Embryonic facial prominence (tissue), 1 donor: Measurements from ENCODE around the gene SPPL2A.
"Not testable (repeated sequence)": the region's sequence is repeated elsewhere in the genome, so short reads cannot be mapped to it uniquely, and the experiment has no call there.

ENCODE experiments used
- DNase-seq: peaks from one replicate; pipeline ENCODE4 v3.0.0-alpha.2; 2016; ENCODE audit errors: extremely low spot score

Gene SPPL2A

DNA sequence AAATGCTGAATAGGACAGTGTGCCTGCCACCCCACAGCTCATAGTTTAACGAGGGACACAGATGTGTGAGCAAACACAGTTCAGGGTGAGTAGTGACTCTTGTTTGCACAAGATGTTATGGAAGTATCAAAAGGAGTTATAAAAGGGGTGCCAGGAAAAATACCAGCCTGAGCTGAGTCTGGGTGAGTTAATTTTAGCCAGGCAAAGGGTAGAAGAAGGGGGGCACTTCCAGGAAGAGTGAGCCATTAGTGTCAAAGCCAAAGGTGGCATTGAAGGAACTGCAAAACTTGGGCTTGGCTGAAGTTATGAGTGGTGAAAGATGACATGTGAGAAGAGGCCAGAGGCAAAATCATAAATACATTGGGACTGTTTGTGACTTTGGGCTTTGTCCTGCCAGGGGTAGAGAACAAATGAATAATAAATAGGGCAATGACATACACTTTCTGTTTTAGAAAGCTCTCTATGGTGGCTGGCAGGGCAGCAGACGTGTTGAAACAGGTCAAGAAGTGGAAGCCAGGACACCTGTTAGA, 1.9 kb upstream of the SPPL2A start:
- DNase-seq, result no peak

GRCh38 chr15:50764461-50765194, 878 bp downstream of the SPPL2A start:
- no peak for DNase-seq

- DNase-seq, result no peak
Observed at GRCh38 chr15:50758712-50759205, 6.7 kb downstream of the SPPL2A start.

- DNase-seq, result no peak
Observed at GRCh38 chr15:50753463-50753862, 12.0 kb downstream of the SPPL2A start.

DNA sequence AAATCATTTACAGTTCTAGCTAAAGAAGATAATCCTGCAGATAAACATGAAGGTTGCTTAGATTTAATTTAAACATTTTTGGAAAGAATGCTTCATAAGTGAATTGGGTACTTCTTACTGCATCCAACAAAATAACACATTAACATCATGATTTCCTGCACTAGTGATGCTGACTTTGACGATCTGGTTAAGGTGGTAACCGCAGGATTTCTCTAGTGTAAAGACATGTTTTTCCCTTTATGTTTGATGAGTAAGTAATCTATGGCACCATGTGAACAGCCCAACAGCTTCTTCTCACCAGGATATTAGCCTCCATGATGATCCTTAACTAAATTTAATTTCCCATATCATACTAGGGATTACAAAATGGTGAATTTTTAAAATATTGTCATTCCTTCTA, 14.1 kb downstream of the SPPL2A start:
- no peak for DNase-seq

- DNase-seq, result no peak
Observed at GRCh38 chr15:50750227-50750705, 15.2 kb downstream of the SPPL2A start.

GRCh38 chr15:50747523-50747922, 18.0 kb downstream of the SPPL2A start:
- DNase-seq, result no peak

GRCh38 chr15:50744601-50745000, 20.9 kb downstream of the SPPL2A start:
- DNase-seq, result no peak

DNA sequence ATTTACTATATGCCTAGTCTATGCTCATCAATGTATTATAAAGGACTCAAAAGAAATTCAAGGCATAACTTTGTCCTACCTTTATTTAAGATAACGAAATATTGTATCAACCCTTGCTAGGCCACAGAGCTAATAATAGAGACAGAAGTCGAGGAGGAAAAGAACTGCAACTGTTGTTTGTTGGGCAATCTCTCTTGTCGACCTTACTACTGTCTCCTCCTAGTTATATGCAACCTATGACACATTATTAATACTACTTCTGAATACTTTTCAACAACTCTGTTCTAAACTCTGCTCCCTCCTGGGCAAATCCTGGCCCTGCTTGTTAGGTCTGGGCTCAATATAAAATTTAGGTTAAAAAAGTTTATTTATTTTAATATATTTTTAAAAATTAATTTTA, 24.6 kb downstream of the SPPL2A start:
- DNase-seq, result no peak

GRCh38 chr15:50736823-50737222, 28.7 kb downstream of the SPPL2A start:
- no peak for DNase-seq

DNA sequence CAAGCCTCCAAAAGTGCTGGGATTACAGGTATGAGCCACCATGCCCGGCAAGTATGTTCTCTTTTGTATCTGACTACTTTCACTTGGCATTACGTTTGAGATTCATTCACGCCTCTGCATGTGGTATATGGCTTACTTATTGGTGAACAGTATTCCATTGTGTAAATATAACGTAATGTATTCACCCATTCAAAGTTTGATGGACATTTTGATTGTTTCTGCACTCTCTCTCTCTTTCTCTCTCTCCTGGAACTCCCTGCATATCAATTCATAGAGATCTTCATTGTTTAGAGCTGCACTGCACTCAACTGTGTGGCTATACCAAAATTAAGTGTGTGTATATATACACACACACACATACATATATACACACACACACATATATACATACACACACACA, 30.4 kb downstream of the SPPL2A start:
- no peak for DNase-seq

- DNase-seq, result no peak
Observed at GRCh38 chr15:50726315-50726714, 39.2 kb downstream of the SPPL2A start.

GRCh38 chr15:50718700-50719125, 46.8 kb downstream of the SPPL2A start:
- DNase-seq, result no peak

DNA sequence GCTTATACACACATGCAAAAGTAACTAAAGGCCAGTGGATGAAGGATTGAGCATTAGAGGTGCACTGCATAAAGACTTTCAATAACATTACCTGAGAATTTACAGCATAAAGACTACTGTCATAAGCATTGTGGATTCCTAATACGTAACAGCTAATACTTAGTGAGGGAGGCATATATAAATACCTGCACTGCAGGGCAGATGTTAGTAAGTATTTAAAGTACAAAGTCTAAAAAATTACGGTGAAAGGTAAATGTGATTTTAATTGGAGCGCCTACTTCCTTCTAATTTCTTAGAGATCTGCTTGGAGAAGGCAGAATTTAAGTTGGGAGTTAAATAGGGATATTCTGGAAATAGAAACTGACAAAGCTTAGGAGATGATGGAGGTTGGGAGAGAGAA, 53.5 kb downstream of the SPPL2A start:
- DNase-seq, result no peak

DNA sequence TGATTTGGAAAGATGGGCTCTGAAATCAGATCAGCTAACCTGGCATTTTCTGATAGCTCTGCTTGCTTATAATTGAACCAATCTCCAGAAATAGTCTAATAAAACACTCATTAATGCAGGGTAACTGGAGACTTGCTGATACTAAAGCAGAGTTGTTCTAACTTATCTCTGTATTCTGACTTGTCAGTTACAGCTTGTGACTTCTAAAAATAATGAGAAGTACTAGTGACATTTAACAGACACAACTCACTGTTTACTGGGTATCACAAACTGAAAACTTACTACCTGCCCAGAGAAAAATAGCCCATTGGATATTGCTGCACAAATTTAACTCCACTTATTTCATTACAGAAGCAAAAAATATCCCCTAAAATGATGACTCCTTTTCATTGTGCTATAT, 54.9 kb downstream of the SPPL2A start:
- DNase-seq, result no peak

- DNase-seq, result no peak
Observed at GRCh38 chr15:50707878-50708427, 57.6 kb downstream of the SPPL2A start.

- no peak for DNase-seq
Observed at GRCh38 chr15:50702762-50703334, 62.7 kb downstream of the SPPL2A start.

GRCh38 chr15:50698101-50698500, 67.4 kb downstream of the SPPL2A start:
- DNase-seq, result no peak

DNA sequence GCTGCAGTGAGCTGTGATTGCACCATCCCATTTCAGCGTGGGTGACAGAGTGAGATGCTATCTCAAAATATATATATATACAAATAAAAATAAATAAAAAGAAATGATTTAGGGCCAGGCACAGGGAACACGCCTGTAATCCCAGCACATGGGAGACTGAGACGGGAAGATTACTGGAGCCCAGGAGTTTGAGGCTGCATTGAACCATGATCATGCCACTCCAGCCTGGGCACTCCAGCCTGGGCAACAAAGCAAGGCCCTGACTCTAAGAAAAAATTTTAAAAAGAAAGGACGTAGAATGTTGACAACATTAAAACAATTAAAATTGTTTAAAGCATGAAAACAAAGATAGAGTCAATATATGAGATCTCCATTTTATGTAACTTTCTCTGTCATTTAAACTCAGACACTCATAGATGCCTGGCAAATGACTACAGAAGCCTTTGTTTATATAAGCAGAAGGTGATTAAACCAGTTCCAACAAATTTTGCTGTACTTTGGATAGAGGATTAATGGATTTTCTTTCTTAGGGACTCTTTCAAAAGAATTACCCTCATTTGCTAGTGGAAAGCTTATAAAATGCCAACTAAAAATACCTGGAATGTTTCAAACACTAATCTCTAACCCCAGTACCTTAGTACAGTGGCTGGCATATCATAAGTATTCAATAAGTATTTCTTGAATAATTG, 68.3 kb downstream of the SPPL2A start:
- no peak for DNase-seq

DNA sequence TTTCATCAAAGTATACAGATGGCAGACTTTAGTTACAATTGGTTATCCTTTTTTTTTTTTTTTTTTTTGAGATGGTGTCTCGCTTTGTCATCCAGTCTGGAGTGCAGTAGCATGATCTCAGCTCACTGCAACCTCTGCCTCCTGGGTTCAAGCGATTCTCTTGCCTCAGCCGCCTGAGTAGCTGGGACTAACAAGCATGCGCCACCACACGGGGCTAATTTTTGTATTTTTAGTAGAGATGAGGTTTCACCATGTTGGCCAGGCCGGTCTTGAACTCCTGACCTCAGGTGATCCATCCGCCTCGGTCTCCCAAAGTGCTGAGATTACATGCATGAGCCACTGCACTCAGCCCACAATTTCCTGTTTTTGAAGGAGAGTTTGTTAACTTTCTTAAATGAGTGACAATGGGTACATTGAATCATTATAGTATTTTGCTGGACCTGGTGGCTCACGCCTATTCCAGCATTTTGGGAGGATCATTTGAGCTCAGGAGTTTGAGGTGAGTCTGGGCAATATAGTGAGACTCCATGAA, 70.8 kb downstream of the SPPL2A start:
- DNase-seq, result not testable (repeated sequence)

DNA sequence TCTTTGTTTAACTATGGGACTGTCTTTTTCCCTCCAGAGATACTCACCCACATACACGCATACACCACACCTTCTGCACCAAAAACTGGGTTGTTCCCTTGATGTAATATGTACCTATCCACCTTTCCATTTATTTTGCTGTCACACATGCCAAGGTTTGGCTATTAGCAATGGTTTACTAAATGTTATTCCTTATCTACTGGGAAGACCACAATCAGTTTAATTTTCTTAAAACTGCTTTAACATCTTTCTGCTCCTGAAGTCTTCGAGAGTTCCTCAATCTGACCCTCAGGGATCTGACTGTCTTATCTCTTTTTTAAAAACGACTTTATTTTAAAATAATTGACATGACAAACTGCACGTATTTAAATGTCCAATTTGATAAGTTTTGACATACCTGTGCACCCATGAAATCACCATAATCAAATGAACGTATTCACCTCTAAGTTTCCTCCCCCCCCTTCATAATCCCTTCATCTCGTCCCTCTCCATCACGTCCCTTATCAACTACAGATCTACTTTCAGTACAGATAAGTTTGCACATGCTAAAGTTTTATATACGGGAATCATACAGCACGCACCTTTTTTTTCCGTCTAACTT, 78.1 kb downstream of the SPPL2A start:
- no peak for DNase-seq
